HG02938 (cell line): ENCODE data around the gene LTBP3.
"Not testable (repeated sequence)": the region's sequence is repeated elsewhere in the genome, so short reads cannot be mapped to it uniquely, and the experiment has no call there.

ENCODE experiments used
- ATAC-seq: cut with Tn5 transposase; IDR thresholded peaks from one replicate; pipeline ENCODE4 v1.9.1; 2021; ENCODE audit warnings: mild to moderate bottlenecking, moderate library complexity; ENCODE audit not compliant: unreplicated experiment

Gene LTBP3

GRCh38 chr11:65538232-65538914 lies 19.8 kb downstream of the LTBP3 start:
- ATAC-seq: no peak

- ATAC-seq: no peak
These were observed 20.4 kb downstream of the LTBP3 start for GRCh38 chr11:65537620-65538231.

GRCh38 chr11:65537296-65537597 lies 20.9 kb downstream of the LTBP3 start:
- ATAC-seq: no peak

GRCh38 chr11:65536412-65537295 lies 21.5 kb downstream of the LTBP3 start:
- ATAC-seq: no peak

GRCh38 chr11:65535102-65535501 lies 23.1 kb downstream of the LTBP3 start:
- ATAC-seq: no peak

- no peak for ATAC-seq
These were observed 25.6 kb downstream of the LTBP3 start for GRCh38 chr11:65532388-65533064.

- ATAC-seq: no peak
These were observed 28.0 kb downstream of the LTBP3 start for GRCh38 chr11:65530157-65530496.

GRCh38 chr11:65529475-65530156 lies 28.5 kb downstream of the LTBP3 start:
- no peak for ATAC-seq

GRCh38 chr11:65528819-65529350 lies 29.3 kb downstream of the LTBP3 start:
- ATAC-seq: no peak

GRCh38 chr11:65526744-65527143 lies 31.4 kb downstream of the LTBP3 start:
- ATAC-seq: no peak

GRCh38 chr11:65525546-65526480 lies 32.3 kb downstream of the LTBP3 start:
- no peak for ATAC-seq

- no peak for ATAC-seq
These were observed 33.2 kb downstream of the LTBP3 start, which contains the start of gene SCYL1 for GRCh38 chr11:65524741-65525545. TSS of gene SCYL1 (plus strand) at chr11:65525083. CDS start at chr11:65525154, 71 bp downstream.

GRCh38 chr11:65524014-65524740 lies 34.0 kb downstream of the LTBP3 start:
- ATAC-seq: no peak

- not testable (repeated sequence) for ATAC-seq
These were observed 34.6 kb downstream of the LTBP3 start for GRCh38 chr11:65523631-65523968.

GRCh38 chr11:65522718-65523630 lies 35.2 kb downstream of the LTBP3 start:
- not testable (repeated sequence) for ATAC-seq

GRCh38 chr11:65521777-65522521 lies 36.2 kb downstream of the LTBP3 start:
- ATAC-seq: not testable (repeated sequence)
